IMR-90 (cell line): Measurements from ENCODE around the gene CYP4F22. TPM values are rescaled to one million over a fixed set of nuclear protein-coding genes. Genes with fewer than 3 reads are reported as not detected.

Experiments
- ATAC-seq: fragments of 200-7000 bp; cut with Tn5 transposase; 2 replicates; pipeline ENCODE4 v1.9.1; 2020; ENCODE audit warnings: low read depth, mild to moderate bottlenecking, moderate library complexity
- BruUV-seq: library from RNA; stranded (reverse); fragments of 400-500 nt; replicated peaks from 2 replicates; lab custom pipeline; 2021; lab: Mats Ljungman, UMichigan
- CTCF ChIA-PET: fragments of 300-600 bp; formaldehyde crosslinking; extraction: SDS; loops from one replicate; lab custom pipeline; 2021; ENCODE audit warnings: antibody characterized with exemption; lab: Yijun Ruan, JAX
- POLR2A ChIA-PET: fragments of 300-600 bp; sonication (Branson Sonifier 250); formaldehyde crosslinking; loops from one replicate; lab custom pipeline; 2022; ENCODE audit warnings: antibody characterized with exemption; ENCODE audit not compliant: unreplicated experiment; lab: Charles Lee
- DNase-seq: peaks from one replicate; pipeline ENCODE4 v3.0.0; 2013
- H2AFZ ChIP-seq: replicated peaks from 2 replicates; pipeline ENCODE3; 2013; ENCODE audit warnings: low read length, mild to moderate bottlenecking; ENCODE audit not compliant: poor library complexity
- H2AK5ac ChIP-seq: 2 replicates; pipeline ENCODE4 v1.6.1; 2013; ENCODE audit warnings: low read depth, low read length, inconsistent platforms
- H2AK9ac ChIP-seq: replicated peaks from 2 replicates; pipeline ENCODE3; 2013; ENCODE audit warnings: mild to moderate bottlenecking, low read depth, low read length, moderate library complexity; ENCODE audit not compliant: poor library complexity
- H2BK120ac ChIP-seq: 2 replicates; pipeline ENCODE4 v1.6.1; 2013; ENCODE audit warnings: low read depth, low read length, inconsistent platforms
- H2BK15ac ChIP-seq: 3 replicates; pipeline ENCODE4 v1.6.1; 2013; ENCODE audit warnings: low read depth, low read length, inconsistent platforms
- H2BK20ac ChIP-seq: 2 replicates; pipeline ENCODE4 v1.6.1; 2013; ENCODE audit warnings: low read depth, mild to moderate bottlenecking, inconsistent platforms, low read length, moderate library complexity
- H2BK5ac ChIP-seq: 2 replicates; pipeline ENCODE4 v1.6.1; 2013; ENCODE audit warnings: mild to moderate bottlenecking, low read depth, low read length, inconsistent platforms; ENCODE audit not compliant: poor library complexity, severe bottlenecking
- H3K14ac ChIP-seq: replicated peaks from 2 replicates; pipeline ENCODE4 v1.6.1; 2013; ENCODE audit warnings: low read depth, low read length, inconsistent platforms
- H3K18ac ChIP-seq: 2 replicates; pipeline ENCODE4 v1.6.1; 2013; ENCODE audit warnings: low read depth, low read length, control low read depth
- H3K23ac ChIP-seq: 2 replicates; pipeline ENCODE4 v1.6.1; 2013; ENCODE audit warnings: low read depth, low read length, inconsistent platforms
- H3K27ac ChIP-seq: 2 replicates; pipeline ENCODE4 v1.5.1; 2013; ENCODE audit warnings: mild to moderate bottlenecking, control low read depth, low read length; ENCODE audit not compliant: insufficient read depth
- H3K27me3 ChIP-seq: 2 replicates; pipeline ENCODE4 v1.6.1; 2013; ENCODE audit warnings: low read length; ENCODE audit not compliant: control insufficient read depth, insufficient read depth
- H3K36me3 ChIP-seq: 2 replicates; pipeline ENCODE4 v1.6.1; 2013; ENCODE audit warnings: low read length, mixed read lengths; ENCODE audit not compliant: control insufficient read depth, insufficient read depth
- H3K4ac ChIP-seq: 2 replicates; pipeline ENCODE4 v1.6.1; 2013; ENCODE audit warnings: low read depth, low read length, inconsistent platforms
- H3K4me1 ChIP-seq: 2 replicates; pipeline ENCODE4 v1.6.1; 2013; ENCODE audit warnings: low read length, mixed read lengths; ENCODE audit not compliant: control insufficient read depth, insufficient read depth
- H3K4me2 ChIP-seq: 2 replicates; pipeline ENCODE4 v1.6.1; 2013; ENCODE audit warnings: low read depth, mild to moderate bottlenecking, control low read depth, low read length, moderate library complexity
- H3K4me3 ChIP-seq: 2 replicates; pipeline ENCODE4 v1.5.1; 2013; ENCODE audit warnings: low read depth, mild to moderate bottlenecking, control low read depth, low read length, moderate library complexity; ENCODE audit not compliant: insufficient read depth
- H3K56ac ChIP-seq: 2 replicates; pipeline ENCODE4 v1.6.1; 2013; ENCODE audit warnings: low read length, inconsistent platforms; ENCODE audit not compliant: insufficient read depth; ENCODE audit errors: extremely low read depth
- H3K79me1 ChIP-seq, 2 experiments: 2 replicates each; pipeline ENCODE4 v1.6.1; 2013; ENCODE audit warnings: low read length in 2 of 2, inconsistent platforms in 1 of 2, low read depth in 1 of 2
- H3K9ac ChIP-seq: 2 replicates; pipeline ENCODE4 v1.6.1; 2013; ENCODE audit warnings: low read depth, low read length, control low read depth
- H3K9me1 ChIP-seq: 2 replicates; pipeline ENCODE4 v1.6.1; 2013; ENCODE audit warnings: low read length, inconsistent platforms; ENCODE audit not compliant: insufficient read depth
- H3K9me3 ChIP-seq: 2 replicates; pipeline ENCODE4 v1.6.1; 2013; ENCODE audit warnings: low read length; ENCODE audit not compliant: control insufficient read depth, insufficient read depth
- H4K20me1 ChIP-seq: 2 replicates; pipeline ENCODE4 v1.6.1; 2013; ENCODE audit warnings: low read length, inconsistent platforms; ENCODE audit not compliant: insufficient read depth
- H4K5ac ChIP-seq: 2 replicates; pipeline ENCODE4 v1.6.1; 2013; ENCODE audit warnings: mild to moderate bottlenecking, low read depth, low read length, control low read depth
- H4K8ac ChIP-seq, 2 experiments: 2 replicates each; pipeline ENCODE4 v1.6.1; 2013; ENCODE audit warnings: low read depth in 2 of 2, low read length in 2 of 2, control low read depth in 1 of 2, inconsistent platforms in 1 of 2
- H4K91ac ChIP-seq: 2 replicates; pipeline ENCODE4 v1.6.1; 2013; ENCODE audit warnings: low read depth, low read length, inconsistent platforms; ENCODE audit not compliant: insufficient read depth
- CHD1 ChIP-seq: IDR thresholded peaks from 2 replicates; pipeline ENCODE4 v1.6.1; 2012; ENCODE audit warnings: low read depth, low read length, improper control_type of control experiment
- WGBS, 2 experiments: methylation state at CpG; one replicate each; pipeline versions ENCODE4 v1.1.5 to v1.1.7; 2013; ENCODE audit warnings: missing lambda C conversion rate in 2 of 2; ENCODE audit not compliant: insufficient read length in 1 of 2; ENCODE audit errors: extremely low coverage in 2 of 2; 5-methylcytosine and 5-hydroxymethylcytosine counted together
- dilution Hi-C: fragments of 300-500 bp; cut with HindIII; formaldehyde crosslinking; loops from one replicate; pipeline ENCODE4 v1.14.3; 2018; ENCODE audit warnings: low sequenced_read_pairs; ENCODE audit not compliant: unreplicated experiment
- in situ Hi-C: fragments of 300-500 bp; cut with MboI; formaldehyde crosslinking; loops from 3 replicates; pipeline ENCODE4 v1.14.3; 2019; ENCODE audit warnings: low sequenced_read_pairs, inconsistent platforms, mixed read lengths
- intact Hi-C: fragments of 100-400 bp; cut with micrococcal nuclease; formaldehyde crosslinking; loops from 2 replicates; pipeline ENCODE4 v1.10.0; 2022
- polyA plus RNA-seq, 3 experiments: library from polyadenylated mRNA; depleted of rRNA; stranded (reverse); fragments of >200 nt; gene quantifications; 2 replicates each; pipeline ENCODE4 v1.2.3, GENCODE V29; 2012; ENCODE audit warnings: low replicate concordance in 1 of 3
- total RNA-seq: library from RNA; depleted of rRNA; stranded (reverse); fragments of >200 nt; gene quantifications from 2 replicates; pipeline ENCODE4 v1.2.3, GENCODE V29; 2012

CYP4F22 gene
- total and polyA plus RNA-seq, 2 of the 4 experiments (the other 2 are of a cell fraction): not detected

DNA sequence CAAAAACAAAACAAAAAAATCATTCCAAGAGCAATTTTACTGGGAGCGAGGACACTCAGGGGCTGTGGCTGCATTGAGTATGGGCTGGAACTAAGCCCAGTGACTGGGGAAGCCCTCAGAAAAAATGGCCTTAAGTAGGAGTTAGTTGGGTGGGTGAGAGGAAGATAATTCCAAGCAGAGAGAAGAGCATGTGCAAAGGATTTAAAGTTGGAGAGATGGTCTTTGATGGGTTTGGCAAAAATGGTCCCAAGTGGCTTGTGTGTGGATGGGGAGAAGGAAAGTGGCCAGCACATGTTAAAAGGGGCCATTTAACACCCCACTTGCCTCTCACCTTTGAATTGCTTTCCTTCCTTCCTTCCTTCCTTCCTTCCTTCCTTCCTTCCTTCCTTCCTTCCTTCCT is 6.7 kb upstream of the CYP4F22 start:
- H3K4ac ChIP-seq: no peak overlapping the region
- H3K4me2 ChIP-seq: no peak overlapping the region
- H3K4me3 ChIP-seq: no peak overlapping the region
- no peak overlapping the region for H3K9ac ChIP-seq
- H4K5ac ChIP-seq: no peak overlapping the region
- H3K27me3 ChIP-seq: no peaks in the 10 kb centered on the region; the same call in 1 of the 2 replicates
- intact Hi-C loops: no loop called here
- ATAC-seq (no peak), DNase-seq (no peak)
- no peaks in the 10 kb centered on the region for H3K4me1 ChIP-seq
- H2BK5ac ChIP-seq: no peak overlapping the region
- in situ Hi-C loops: no loop called here
- H4K91ac ChIP-seq: no peak overlapping the region
- POLR2A ChIA-PET: no interaction called here
- no peak overlapping the region for H2BK120ac ChIP-seq
- H3K56ac ChIP-seq: no peak overlapping the region
- H4K8ac ChIP-seq: no peak overlapping the region
- CTCF ChIA-PET: no interaction called here
- H3K18ac ChIP-seq: no peak overlapping the region
- H3K14ac ChIP-seq: no peak overlapping the region
- no peak overlapping the region for H3K23ac ChIP-seq
- no peak overlapping the region for H2BK15ac ChIP-seq
- no peak overlapping the region for H2BK20ac ChIP-seq
- no peak overlapping the region for H2AK9ac ChIP-seq
- dilution Hi-C loops: no loop called here
- no TSS peak for BruUV-seq
- H3K9me3 ChIP-seq: no peaks in the 10 kb centered on the region
- H3K27ac ChIP-seq: no peak overlapping the region
- H2AK5ac ChIP-seq: no peak overlapping the region
- no peaks in the 10 kb centered on the region for H3K36me3 ChIP-seq
- no peaks in the 10 kb centered on the region for H3K9me1 ChIP-seq
- no peak for TF ChIP-seq CHD1
- H4K20me1 ChIP-seq: no peaks in the 10 kb centered on the region
- H2AFZ ChIP-seq: no peak overlapping the region
- no CpG with 5 or more reads among the region's 1 CpG for WGBS, 2 experiments
- H3K79me1 ChIP-seq: no peaks in the 10 kb centered on the region
